ENCODE results near the gene ATP6V1G2.

DNA sequence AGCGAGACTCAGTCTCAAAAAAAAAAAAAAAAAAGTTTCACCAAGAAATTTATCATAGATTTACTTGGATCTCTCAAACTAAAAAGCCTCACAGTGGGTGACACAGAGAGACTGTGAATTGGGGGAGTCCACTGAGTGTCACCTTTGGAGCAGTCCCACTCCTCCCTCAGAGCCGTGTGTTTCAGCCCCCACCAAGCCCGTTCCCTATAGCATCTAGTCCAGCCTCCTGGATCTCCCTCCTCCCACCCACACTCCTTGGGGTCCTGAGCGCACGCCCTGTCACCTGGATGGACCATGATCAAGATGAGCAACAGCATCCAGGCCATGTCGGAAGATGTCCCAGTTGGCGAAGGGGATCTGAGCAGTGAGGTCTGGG lies 46.0 kb upstream of the ATP6V1G2 start:
- TF ChIP-seq, protein P1, sequence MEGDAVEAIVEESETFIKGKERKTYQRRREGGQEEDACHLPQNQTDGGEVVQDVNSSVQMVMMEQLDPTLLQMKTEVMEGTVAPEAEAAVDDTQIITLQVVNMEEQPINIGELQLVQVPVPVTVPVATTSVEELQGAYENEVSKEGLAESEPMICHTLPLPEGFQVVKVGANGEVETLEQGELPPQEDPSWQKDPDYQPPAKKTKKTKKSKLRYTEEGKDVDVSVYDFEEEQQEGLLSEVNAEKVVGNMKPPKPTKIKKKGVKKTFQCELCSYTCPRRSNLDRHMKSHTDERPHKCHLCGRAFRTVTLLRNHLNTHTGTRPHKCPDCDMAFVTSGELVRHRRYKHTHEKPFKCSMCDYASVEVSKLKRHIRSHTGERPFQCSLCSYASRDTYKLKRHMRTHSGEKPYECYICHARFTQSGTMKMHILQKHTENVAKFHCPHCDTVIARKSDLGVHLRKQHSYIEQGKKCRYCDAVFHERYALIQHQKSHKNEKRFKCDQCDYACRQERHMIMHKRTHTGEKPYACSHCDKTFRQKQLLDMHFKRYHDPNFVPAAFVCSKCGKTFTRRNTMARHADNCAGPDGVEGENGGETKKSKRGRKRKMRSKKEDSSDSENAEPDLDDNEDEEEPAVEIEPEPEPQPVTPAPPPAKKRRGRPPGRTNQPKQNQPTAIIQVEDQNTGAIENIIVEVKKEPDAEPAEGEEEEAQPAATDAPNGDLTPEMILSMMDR (IDR thresholded peaks at IDR 0.05; ENCODE audit: low read depth, low read length, poor library complexity, severe bottlenecking): no peak
- TF ChIP-seq EZH2phosphoT487 (IDR thresholded peaks at IDR 0.05; ENCODE audit: borderline replicate concordance, low read length): no peak
